ENCODE results near the gene FRYL. TPM values are rescaled to one million over a fixed set of nuclear protein-coding genes. Genes with fewer than 3 reads are reported as not detected.

FRYL gene
- total RNA-seq, 1 donor from 2014 or later: 50.0 TPM

- H3K27ac Mint-ChIP-seq: no peak overlapping the region
- no peaks in the 10 kb centered on the region for H3K36me3 Mint-ChIP-seq
- no peaks in the 10 kb centered on the region for H3K9me3 Mint-ChIP-seq
- no peak for DNase-seq (ENCODE audit: extremely low spot score, unreplicated experiment)
- TF ChIP-seq CTCF (conservative IDR thresholded peaks at IDR 0.05): no peak
- H3K4me3 Mint-ChIP-seq: peak overlapping the region; percentile 48
- peaks cover 35% of the 10 kb centered on the region for H3K4me1 Mint-ChIP-seq (ENCODE audit: unreplicated experiment)
- H3K27me3 Mint-ChIP-seq: no peaks in the 10 kb centered on the region
These were observed 1.9 kb upstream of the FRYL start for GRCh38 chr4:48781968-48782367.

GRCh38 chr4:48780865-48781214, 761 bp upstream of the FRYL start:
- H3K9me3 Mint-ChIP-seq: no peaks in the 10 kb centered on the region
- H3K36me3 Mint-ChIP-seq: no peaks in the 10 kb centered on the region
- H3K27me3 Mint-ChIP-seq: no peaks in the 10 kb centered on the region
- H3K4me1 Mint-ChIP-seq (ENCODE audit: unreplicated experiment): peaks cover 45% of the 10 kb centered on the region
- DNase-seq (ENCODE audit: extremely low spot score, unreplicated experiment): no peak
- TF ChIP-seq CTCF (conservative IDR thresholded peaks at IDR 0.05): no peak
- peak overlapping the region; percentile 91 for H3K27ac Mint-ChIP-seq
- peak overlapping the region; percentile 92 for H3K4me3 Mint-ChIP-seq

- Mint-ChIP-seq H3K27ac (peak overlapping the region; percentile 93), H3K9me3 (no peaks in the 10 kb centered on the region), H3K36me3 (peaks cover 3% of the 10 kb centered on the region), H3K27me3 (no peaks in the 10 kb centered on the region), H3K4me1 (ENCODE audit: unreplicated experiment) (peaks cover 51% of the 10 kb centered on the region), H3K4me3 (peak overlapping the region; percentile 95)
- TF ChIP-seq CTCF (conservative IDR thresholded peaks at IDR 0.05): no peak
- DNase-seq (ENCODE audit: extremely low spot score, unreplicated experiment): peak; percentile 78
These were observed 733 bp downstream of the FRYL start for GRCh38 chr4:48779095-48779997.

GRCh38 chr4:48778431-48779094, 1.5 kb downstream of the FRYL start:
- Mint-ChIP-seq H3K27me3 (no peaks in the 10 kb centered on the region), H3K4me1 (ENCODE audit: unreplicated experiment) (peaks cover 47% of the 10 kb centered on the region), H3K4me3 (peak overlapping the region; percentile 95), H3K9me3 (no peaks in the 10 kb centered on the region), H3K36me3 (peaks cover 3% of the 10 kb centered on the region), H3K27ac (peak overlapping the region; percentile 93)
- DNase-seq (ENCODE audit: extremely low spot score, unreplicated experiment): no peak
- no peak for TF ChIP-seq CTCF (conservative IDR thresholded peaks at IDR 0.05)

- Mint-ChIP-seq H3K27me3 (no peaks in the 10 kb centered on the region), H3K36me3 (peaks cover 8% of the 10 kb centered on the region), H3K9me3 (no peaks in the 10 kb centered on the region), H3K4me1 (ENCODE audit: unreplicated experiment) (peaks cover 55% of the 10 kb centered on the region), H3K27ac (peak overlapping the region; percentile 49), H3K4me3 (peak overlapping the region; percentile 95)
- no peak for TF ChIP-seq CTCF (conservative IDR thresholded peaks at IDR 0.05)
- DNase-seq (ENCODE audit: extremely low spot score, unreplicated experiment): no peak
These were observed 2.3 kb downstream of the FRYL start for GRCh38 chr4:48777739-48778138.
